Measurements from ENCODE around the gene CCL20. TPM values are rescaled to one million over a fixed set of nuclear protein-coding genes. Genes with fewer than 3 reads are reported as not detected.
A peak's percentile ranks its signal among the peaks of the same experiment; 100 is the strongest.

CCL20 gene
- total and polyA plus RNA-seq, 12 donors: 0.20 TPM; not detected in 11

- 11 to 17% methylated on average over 1 of the region's 1 CpG for WGBS, 2 donors
- intact Hi-C loops (cut with DNase I): no loop called here
- Histone ChIP-seq H3K4me3 (no peak overlapping the region), H3K9me3 (no peaks in the 10 kb centered on the region), H3K36me3 (no peaks in the 10 kb centered on the region), H3K27ac (no peak overlapping the region), H3K4me1 (no peaks in the 10 kb centered on the region), H3K27me3 (peaks cover 0 to 27% (median 0%) of the 10 kb centered on the region in 7 donors)
- no peak for ATAC-seq
- TF ChIP-seq, protein P1, sequence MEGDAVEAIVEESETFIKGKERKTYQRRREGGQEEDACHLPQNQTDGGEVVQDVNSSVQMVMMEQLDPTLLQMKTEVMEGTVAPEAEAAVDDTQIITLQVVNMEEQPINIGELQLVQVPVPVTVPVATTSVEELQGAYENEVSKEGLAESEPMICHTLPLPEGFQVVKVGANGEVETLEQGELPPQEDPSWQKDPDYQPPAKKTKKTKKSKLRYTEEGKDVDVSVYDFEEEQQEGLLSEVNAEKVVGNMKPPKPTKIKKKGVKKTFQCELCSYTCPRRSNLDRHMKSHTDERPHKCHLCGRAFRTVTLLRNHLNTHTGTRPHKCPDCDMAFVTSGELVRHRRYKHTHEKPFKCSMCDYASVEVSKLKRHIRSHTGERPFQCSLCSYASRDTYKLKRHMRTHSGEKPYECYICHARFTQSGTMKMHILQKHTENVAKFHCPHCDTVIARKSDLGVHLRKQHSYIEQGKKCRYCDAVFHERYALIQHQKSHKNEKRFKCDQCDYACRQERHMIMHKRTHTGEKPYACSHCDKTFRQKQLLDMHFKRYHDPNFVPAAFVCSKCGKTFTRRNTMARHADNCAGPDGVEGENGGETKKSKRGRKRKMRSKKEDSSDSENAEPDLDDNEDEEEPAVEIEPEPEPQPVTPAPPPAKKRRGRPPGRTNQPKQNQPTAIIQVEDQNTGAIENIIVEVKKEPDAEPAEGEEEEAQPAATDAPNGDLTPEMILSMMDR (IDR thresholded peaks at IDR 0.05): no peak
- DNase-seq: no peak
Measured at GRCh38 chr2:227785293-227785692, 28.3 kb upstream of the CCL20 start.

- intact Hi-C loops (cut with DNase I): no loop called here
- Histone ChIP-seq H3K4me3 (no peak overlapping the region), H3K4me1 (no peaks in the 10 kb centered on the region), H3K27me3 (peaks cover 0 to 18% (median 0%) of the 10 kb centered on the region in 7 donors), H3K27ac (no peak overlapping the region), H3K9me3 (no peaks in the 10 kb centered on the region), H3K36me3 (no peaks in the 10 kb centered on the region)
- ATAC-seq (peak in 1 of 8 donors; percentile 29), DNase-seq (no peak)
- TF ChIP-seq, protein P1 (IDR thresholded peaks at IDR 0.05): no peak
- 56 to 67% methylated on average over 4 of the region's 4 CpGs for WGBS, 2 donors
Measured at GRCh38 chr2:227788561-227789018, 25.1 kb upstream of the CCL20 start.

DNA sequence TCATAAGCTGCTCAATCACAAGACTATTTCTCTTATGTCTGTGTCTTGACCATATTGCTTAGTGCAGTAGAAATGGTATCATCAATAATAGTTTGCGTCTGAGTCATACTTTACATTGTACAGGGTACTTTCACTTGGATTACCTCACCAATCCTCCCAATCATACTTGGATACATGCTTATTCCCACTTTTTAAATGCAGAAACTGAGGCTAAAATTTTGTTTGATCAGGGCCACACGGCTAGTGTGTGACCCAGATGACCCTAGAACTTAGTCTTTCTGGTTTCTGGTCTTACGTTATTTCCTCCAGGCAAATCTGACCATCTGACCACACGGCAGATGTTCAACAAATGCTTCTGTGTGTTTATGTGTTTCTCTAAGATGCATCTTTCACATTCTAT is 23.8 kb upstream of the CCL20 start:
- peaks cover 0 to 21% (median 0%) of the 10 kb centered on the region in 7 donors for H3K27me3 ChIP-seq
- H3K9me3 ChIP-seq: no peaks in the 10 kb centered on the region
- H3K36me3 ChIP-seq: no peaks in the 10 kb centered on the region
- WGBS, 2 donors: 67 to 74% methylated on average over 4 of the region's 4 CpGs
- no peak overlapping the region for H3K4me3 ChIP-seq
- no peak for ATAC-seq
- TF ChIP-seq, protein P1 (IDR thresholded peaks at IDR 0.05): no peak
- intact Hi-C loops (cut with DNase I): no loop called here
- DNase-seq: no peak
- no peaks in the 10 kb centered on the region for H3K4me1 ChIP-seq
- no peak overlapping the region for H3K27ac ChIP-seq

GRCh38 chr2:227793148-227793712 is 20.4 kb upstream of the CCL20 start:
- H3K27ac ChIP-seq: no peak overlapping the region
- TF ChIP-seq, protein P1 (IDR thresholded peaks at IDR 0.05): no peak
- DNase-seq: no peak
- H3K4me3 ChIP-seq: no peak overlapping the region
- no peaks in the 10 kb centered on the region for H3K9me3 ChIP-seq
- WGBS, 2 donors: 91 to 92% methylated on average over 5 of the region's 5 CpGs
- intact Hi-C loops (cut with DNase I): no loop called here
- H3K36me3 ChIP-seq: no peaks in the 10 kb centered on the region
- peaks cover 0 to 5% (median 0%) of the 10 kb centered on the region in 7 donors for H3K27me3 ChIP-seq
- ATAC-seq: no peak
- H3K4me1 ChIP-seq: no peaks in the 10 kb centered on the region

All from heart right ventricle (tissue), 16 donors.